ENCODE measurements around the gene RBM18. TPM values are rescaled to one million over a fixed set of nuclear protein-coding genes. Genes with fewer than 3 reads are reported as not detected.

RBM18 gene
- total RNA-seq, 2 donors from 2014 or later, result 4.6 to 5.4 TPM

GRCh38 chr9:122274055-122274454 is 9.4 kb upstream of the RBM18 start:
- TF ChIP-seq POLR2A (IDR thresholded peaks at IDR 0.05) (no peak), CTCF (IDR thresholded peaks at IDR 0.05) (no peak)
- Histone ChIP-seq H3K4me1 (no peaks in the 10 kb centered on the region), H3K36me3 (replicated peaks in 1 of 2; ENCODE audit: insufficient read depth in 1 of 2, low read depth in 2 of 2) (peaks cover 0 to 8% of the 10 kb centered on the region in 2 donors), H3K27ac (no peak overlapping the region), H3K4me3 (no peak overlapping the region), H3K27me3 (no peaks in the 10 kb centered on the region), H3K9me3 (no peaks in the 10 kb centered on the region)
- WGBS, 2 donors, result 91 to 94% methylated on average over 2 of the region's 2 CpGs
- no peak for ATAC-seq
- no peak for DNase-seq
- intact Hi-C loops (cut with DNase I), result no loop called here

GRCh38 chr9:122268041-122268814 is 3.6 kb upstream of the RBM18 start:
- intact Hi-C loops (cut with DNase I), result no loop called here
- Histone ChIP-seq H3K36me3 (replicated peaks in 1 of 2; ENCODE audit: insufficient read depth in 1 of 2, low read depth in 2 of 2) (peaks cover 0 to 5% of the 10 kb centered on the region in 2 donors), H3K27me3 (no peaks in the 10 kb centered on the region), H3K4me3 (no peak overlapping the region), H3K27ac (no peak overlapping the region), H3K4me1 (peaks cover 20% of the 10 kb centered on the region), H3K9me3 (no peaks in the 10 kb centered on the region)
- TF ChIP-seq POLR2A (IDR thresholded peaks at IDR 0.05), result no peak
- no peak for TF ChIP-seq CTCF (IDR thresholded peaks at IDR 0.05)
- DNase-seq (no peak), ATAC-seq (no peak)
- 85 to 90% methylated on average over 6 of the region's 6 CpGs for WGBS, 2 donors

GRCh38 chr9:122265149-122265915 is 692 bp upstream of the RBM18 start:
- DNase-seq (no peak), ATAC-seq (peak; percentile 12)
- peak overlapping the region; percentile 49 to 77 for H3K4me3 ChIP-seq
- 3 to 5% methylated on average over 17 of the region's 17 CpGs for WGBS, 2 donors
- peaks cover 38% of the 10 kb centered on the region for H3K4me1 ChIP-seq
- no peaks in the 10 kb centered on the region for H3K36me3 ChIP-seq (replicated peaks in 1 of 2; ENCODE audit: insufficient read depth in 1 of 2, low read depth in 2 of 2)
- TF ChIP-seq CTCF (IDR thresholded peaks at IDR 0.05), result no peak
- no peaks in the 10 kb centered on the region for H3K9me3 ChIP-seq
- H3K27ac ChIP-seq, result peak overlapping the region; percentile 80 to 98 (median 88)
- H3K27me3 ChIP-seq, result no peaks in the 10 kb centered on the region
- intact Hi-C loops (cut with DNase I), result no loop called here

GRCh38 chr9:122263699-122264349 is 816 bp downstream of the RBM18 start:
- peak in 2 of 4 donors; percentile 13 to 46 for DNase-seq
- WGBS, 2 donors, result 11% methylated on average over 13 of the region's 13 CpGs
- H3K4me3 ChIP-seq, result peak overlapping the region; percentile 49 to 77
- peaks cover 0 to 4% of the 10 kb centered on the region in 2 donors for H3K36me3 ChIP-seq (replicated peaks in 1 of 2; ENCODE audit: insufficient read depth in 1 of 2, low read depth in 2 of 2)
- intact Hi-C loops (cut with DNase I), result no loop called here
- TF ChIP-seq CTCF (IDR thresholded peaks at IDR 0.05), result no peak
- TF ChIP-seq POLR2A (IDR thresholded peaks at IDR 0.05), result no peak
- H3K27me3 ChIP-seq, result no peaks in the 10 kb centered on the region
- no peaks in the 10 kb centered on the region for H3K9me3 ChIP-seq
- peaks cover 38% of the 10 kb centered on the region for H3K4me1 ChIP-seq
- ATAC-seq, result peak; percentile 20
- peak overlapping the region; percentile 80 to 98 (median 88) for H3K27ac ChIP-seq
